GM13976 (cell line): ENCODE measurements around the gene PPP2R5C.

Experiments used
- DNase-seq: peaks from one replicate; pipeline ENCODE4 v3.0.0; 2012; ENCODE audit warnings: low spot score
- CTCF ChIP-seq: IDR thresholded peaks from 2 replicates; pipeline ENCODE4 v1.5.1; 2012; ENCODE audit warnings: borderline replicate concordance, mild to moderate bottlenecking; ENCODE audit not compliant: insufficient read depth; ENCODE audit errors: extremely low read depth, missing control alignments, control extremely low read depth
- in situ Hi-C: fragments of 300-500 bp; cut with MboI; formaldehyde crosslinking; loops from one replicate; pipeline ENCODE4 v1.12.0; 2022; ENCODE audit warnings: low sequenced_read_pairs, mixed read lengths, inconsistent platforms; ENCODE audit not compliant: unreplicated experiment

The PPP2R5C gene

GRCh38 chr14:101716077-101716950 is 45.2 kb upstream of the PPP2R5C start:
- DNase-seq, result peak; percentile 15
- in situ Hi-C loops, result no loop called here
- no peak for TF ChIP-seq CTCF

GRCh38 chr14:101716956-101717662 is 44.4 kb upstream of the PPP2R5C start:
- TF ChIP-seq CTCF, result no peak
- no peak for DNase-seq
- in situ Hi-C loops, result no loop called here

- no peak for TF ChIP-seq CTCF
- peak; percentile 6 for DNase-seq
- in situ Hi-C loops, result no loop called here
Observed at GRCh38 chr14:101717663-101718490, 43.6 kb upstream of the PPP2R5C start.

GRCh38 chr14:101719045-101719645 is 42.4 kb upstream of the PPP2R5C start:
- in situ Hi-C loops, result no loop called here
- DNase-seq, result peak; percentile 18
- TF ChIP-seq CTCF, result no peak

GRCh38 chr14:101719708-101720107 is 41.8 kb upstream of the PPP2R5C start:
- DNase-seq, result peak; percentile 4
- no peak for TF ChIP-seq CTCF
- in situ Hi-C loops, result no loop called here

GRCh38 chr14:101721111-101721510 is 40.4 kb upstream of the PPP2R5C start:
- no peak for TF ChIP-seq CTCF
- in situ Hi-C loops, result no loop called here
- DNase-seq, result no peak
